VCaP (cell line): ENCODE measurements around the gene MAGI1.
A peak's percentile ranks its signal among the peaks of the same experiment; 100 is the strongest.

Experiments used
- H3K27ac ChIP-seq: fragments of 450-650 bp; 2 replicates; pipeline ENCODE4 v1.5.1; 2017
- TF ChIP-seq, protein P1 (sequence below): fragments of 450-650 bp; conservative IDR thresholded peaks from 2 replicates; pipeline ENCODE4 v1.5.1; 2017; ENCODE audit warnings: mild to moderate bottlenecking, moderate library complexity

Gene MAGI1

DNA sequence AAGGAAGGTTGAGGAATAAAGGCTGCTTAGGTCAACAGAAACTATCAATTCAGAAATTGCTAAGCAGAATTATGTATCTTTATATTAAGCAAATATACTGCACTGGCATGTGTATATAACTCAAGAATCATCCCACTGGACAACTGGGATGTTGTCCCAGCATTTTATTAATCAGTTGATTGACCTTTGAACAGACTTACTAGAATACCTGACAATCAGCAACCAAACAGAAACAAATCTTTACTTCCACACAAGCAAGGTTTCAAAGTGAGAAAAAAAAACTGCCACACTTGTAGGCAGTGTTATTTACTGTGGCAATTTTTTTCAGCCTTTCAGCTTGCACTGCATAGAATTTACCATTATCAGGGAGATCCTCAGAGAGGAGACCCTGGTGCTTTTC lies 218.8 kb downstream of the MAGI1 start:
- TF ChIP-seq, protein P1, sequence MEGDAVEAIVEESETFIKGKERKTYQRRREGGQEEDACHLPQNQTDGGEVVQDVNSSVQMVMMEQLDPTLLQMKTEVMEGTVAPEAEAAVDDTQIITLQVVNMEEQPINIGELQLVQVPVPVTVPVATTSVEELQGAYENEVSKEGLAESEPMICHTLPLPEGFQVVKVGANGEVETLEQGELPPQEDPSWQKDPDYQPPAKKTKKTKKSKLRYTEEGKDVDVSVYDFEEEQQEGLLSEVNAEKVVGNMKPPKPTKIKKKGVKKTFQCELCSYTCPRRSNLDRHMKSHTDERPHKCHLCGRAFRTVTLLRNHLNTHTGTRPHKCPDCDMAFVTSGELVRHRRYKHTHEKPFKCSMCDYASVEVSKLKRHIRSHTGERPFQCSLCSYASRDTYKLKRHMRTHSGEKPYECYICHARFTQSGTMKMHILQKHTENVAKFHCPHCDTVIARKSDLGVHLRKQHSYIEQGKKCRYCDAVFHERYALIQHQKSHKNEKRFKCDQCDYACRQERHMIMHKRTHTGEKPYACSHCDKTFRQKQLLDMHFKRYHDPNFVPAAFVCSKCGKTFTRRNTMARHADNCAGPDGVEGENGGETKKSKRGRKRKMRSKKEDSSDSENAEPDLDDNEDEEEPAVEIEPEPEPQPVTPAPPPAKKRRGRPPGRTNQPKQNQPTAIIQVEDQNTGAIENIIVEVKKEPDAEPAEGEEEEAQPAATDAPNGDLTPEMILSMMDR, result no peak
- H3K27ac ChIP-seq, result no peak overlapping the region; the same call in 1 of the 2 replicates

DNA sequence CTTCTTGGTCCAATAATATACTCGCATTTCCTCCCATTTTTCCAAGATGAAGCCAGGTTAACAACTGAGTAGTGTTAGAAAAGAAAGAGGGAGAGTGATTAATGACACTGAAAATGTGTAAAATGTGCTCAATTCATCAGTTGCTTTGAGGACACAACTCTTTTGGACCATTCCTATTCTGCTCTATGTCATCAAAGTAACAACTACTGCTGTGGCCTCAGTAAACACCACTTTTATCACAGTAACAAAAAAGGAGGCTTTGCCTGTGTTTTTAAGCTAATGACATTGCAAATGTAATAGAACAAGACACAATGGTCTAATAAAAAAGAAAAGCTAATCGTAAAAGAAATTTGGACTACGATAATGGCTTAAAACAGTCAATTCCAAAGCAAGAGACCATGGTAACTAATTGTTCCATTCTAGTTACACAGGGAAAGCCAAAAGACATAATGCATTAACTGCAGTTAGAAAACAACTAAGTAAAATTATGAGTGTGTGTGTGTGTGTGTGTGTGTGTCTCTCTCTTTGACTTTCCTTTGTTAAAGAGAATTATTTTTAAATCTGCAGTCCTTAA lies 221.1 kb downstream of the MAGI1 start:
- TF ChIP-seq, protein P1, result no peak
- peak overlapping the region; percentile 1; the same call in 1 of the 2 replicates for H3K27ac ChIP-seq

DNA sequence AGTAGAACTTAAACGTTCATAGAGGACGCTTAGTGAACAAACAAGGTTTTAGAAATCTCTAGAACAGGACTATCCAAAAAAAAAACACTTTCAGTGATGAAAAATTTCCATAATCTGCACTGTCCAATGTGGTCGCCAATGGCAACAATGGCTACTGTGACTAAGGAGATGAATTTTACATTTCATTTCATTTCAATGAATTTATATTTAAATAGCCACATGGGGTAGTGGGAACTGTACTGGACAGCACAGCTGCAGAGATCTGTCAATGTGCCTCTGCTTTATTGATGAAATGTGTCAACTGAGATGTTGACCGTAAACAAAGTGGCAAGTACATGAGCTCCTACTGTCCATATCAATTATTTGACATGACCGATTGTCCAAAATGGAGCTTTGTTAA lies 222.5 kb downstream of the MAGI1 start:
- TF ChIP-seq, protein P1, result no peak
- H3K27ac ChIP-seq, result no peak overlapping the region

GRCh38 chr3:65814845-65815578 lies 223.7 kb downstream of the MAGI1 start:
- no peak overlapping the region for H3K27ac ChIP-seq
- TF ChIP-seq, protein P1, result no peak

DNA sequence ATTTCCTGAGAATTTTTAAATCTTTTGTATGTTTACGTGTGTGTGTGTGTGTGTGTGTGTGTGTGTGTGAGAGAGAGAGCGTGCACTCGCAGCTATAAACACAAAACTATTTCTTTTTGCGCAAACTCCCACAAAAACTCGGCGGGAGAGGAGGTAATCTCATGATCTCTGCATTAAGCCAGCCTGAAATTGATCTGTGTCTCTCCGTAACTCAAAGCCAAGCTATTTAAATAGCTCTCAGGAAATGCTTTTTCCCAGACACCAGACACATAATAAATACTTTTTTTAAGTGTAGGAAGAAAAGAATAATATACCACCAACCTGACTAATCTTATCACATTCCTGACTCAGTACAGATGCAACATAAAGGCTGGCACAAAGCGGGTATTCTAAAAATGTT lies 226.8 kb downstream of the MAGI1 start:
- no peak overlapping the region for H3K27ac ChIP-seq
- TF ChIP-seq, protein P1, result no peak

DNA sequence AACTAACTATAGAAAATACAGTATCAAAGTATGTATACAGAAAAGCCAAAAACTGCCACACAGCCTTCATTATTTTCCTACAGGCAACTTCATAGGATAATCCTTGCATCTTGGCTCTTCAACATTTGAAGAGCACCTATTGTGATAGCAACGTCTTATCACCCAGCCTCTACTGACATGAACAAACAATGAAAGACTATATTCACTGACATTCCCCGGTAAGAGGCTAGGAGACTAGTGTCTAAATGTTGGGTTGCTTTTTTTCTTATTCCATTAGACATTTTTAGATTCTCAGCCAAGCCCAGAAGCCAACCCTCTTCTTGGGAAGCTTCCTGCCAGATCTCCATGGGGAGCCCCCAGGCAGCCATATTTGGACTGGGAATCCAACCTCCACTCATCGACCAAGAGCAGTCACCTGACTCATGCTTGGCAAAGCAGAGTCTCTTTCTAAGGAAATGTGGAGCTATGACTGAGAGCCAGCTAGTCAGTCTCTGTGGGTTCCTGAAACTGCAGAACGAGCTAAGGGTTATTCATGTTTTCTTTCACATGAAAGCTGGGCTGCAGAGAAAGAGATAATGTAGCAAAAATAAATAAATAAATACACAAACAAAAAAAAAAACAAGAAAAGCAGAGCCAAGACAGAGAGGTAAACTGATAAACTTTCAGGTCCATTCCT lies 227.5 kb downstream of the MAGI1 start:
- TF ChIP-seq, protein P1, result no peak
- H3K27ac ChIP-seq, result no peak overlapping the region

- H3K27ac ChIP-seq, result peak overlapping the region; percentile 95
- TF ChIP-seq, protein P1, result no peak
These were observed 228.4 kb downstream of the MAGI1 start for GRCh38 chr3:65810302-65810701.
